NCI-H446 treated with DMSO at 0.1 percent for 48 hours (cell line): Measurements from ENCODE around the gene LIG4.

Experiments
- DNase-seq: peaks from one replicate; lab custom pipeline; 2025; lab: John Stamatoyannopoulos, UW

Gene LIG4

DNA sequence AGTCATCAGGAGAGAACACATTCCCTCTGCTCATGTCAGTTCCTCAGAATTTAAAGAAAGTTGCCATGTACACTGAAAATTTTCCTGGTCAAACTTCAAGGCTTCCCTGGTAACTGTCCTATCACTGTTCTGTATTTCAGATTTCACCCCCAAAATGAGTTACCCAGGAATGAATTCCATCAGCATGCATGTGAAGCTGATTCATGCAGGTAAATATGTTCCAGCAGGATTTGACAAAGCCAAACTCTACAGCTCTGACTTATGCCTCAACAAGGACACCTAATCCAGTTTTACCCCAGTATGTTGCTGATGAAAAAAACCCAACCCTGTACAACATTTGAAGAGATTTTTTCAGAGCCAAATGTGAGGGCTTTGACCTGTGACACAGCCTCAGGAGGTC lies 21.5 kb downstream of the LIG4 start:
- DNase-seq, result no peak

- DNase-seq, result no peak
These were observed 24.4 kb downstream of the LIG4 start for GRCh38 chr13:108190897-108191296.

- DNase-seq, result no peak
These were observed 27.1 kb downstream of the LIG4 start for GRCh38 chr13:108188260-108188659.

- DNase-seq, result no peak
These were observed 30.1 kb downstream of the LIG4 start for GRCh38 chr13:108185223-108185622.

- DNase-seq, result no peak
These were observed 32.7 kb downstream of the LIG4 start for GRCh38 chr13:108182652-108183051.

DNA sequence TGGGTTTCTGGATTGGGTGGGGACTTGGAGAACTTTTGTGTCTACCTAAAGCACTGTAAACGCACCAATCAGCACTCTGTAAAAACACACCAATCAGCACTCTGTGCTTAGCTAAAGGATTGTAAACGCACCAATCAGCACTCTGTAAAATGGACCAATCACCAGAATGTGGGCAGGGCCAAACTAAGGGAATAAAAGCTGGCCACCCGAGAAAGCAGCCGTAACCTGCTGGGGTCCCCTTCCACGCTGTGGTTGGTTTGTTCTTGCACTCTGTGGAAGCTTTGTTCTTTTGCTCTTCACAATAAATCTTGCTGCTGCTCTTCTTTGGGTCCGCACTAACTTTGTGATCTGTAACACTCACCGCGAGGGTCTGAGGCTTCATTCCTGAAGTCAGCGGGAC lies 37.3 kb downstream of the LIG4 start:
- DNase-seq, result no peak

DNA sequence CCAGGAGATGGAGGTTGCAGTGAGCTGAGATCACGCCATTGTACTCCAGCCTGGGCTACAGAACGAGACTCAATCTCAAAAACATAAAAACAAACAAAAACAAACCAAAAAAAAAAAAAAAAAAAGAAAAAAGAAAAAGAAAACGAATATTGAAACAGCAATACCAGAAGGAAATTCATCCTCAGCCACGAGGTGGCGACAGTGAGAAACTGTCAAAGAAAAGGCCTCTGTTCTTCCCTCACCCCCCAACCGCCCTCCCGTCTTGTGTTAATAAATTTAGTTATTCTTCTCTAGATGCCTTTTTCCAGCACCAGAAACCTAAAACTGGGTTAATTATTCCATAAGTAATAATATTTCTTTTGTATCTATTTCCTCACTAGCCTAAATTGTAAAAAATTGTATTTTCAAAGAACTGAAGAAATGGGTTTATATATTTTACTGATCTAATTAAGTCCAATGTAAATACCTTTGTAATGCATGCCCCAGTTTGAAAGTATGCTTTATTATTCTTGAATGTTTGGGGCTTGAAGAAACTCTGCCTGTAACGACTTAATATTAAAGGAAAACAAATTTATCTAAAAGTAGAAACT lies 38.6 kb downstream of the LIG4 start:
- DNase-seq, result no peak

GRCh38 chr13:108168929-108169328 lies 46.4 kb downstream of the LIG4 start:
- no peak for DNase-seq

- no peak for DNase-seq
These were observed 49.3 kb downstream of the LIG4 start for GRCh38 chr13:108166078-108166477.

DNA sequence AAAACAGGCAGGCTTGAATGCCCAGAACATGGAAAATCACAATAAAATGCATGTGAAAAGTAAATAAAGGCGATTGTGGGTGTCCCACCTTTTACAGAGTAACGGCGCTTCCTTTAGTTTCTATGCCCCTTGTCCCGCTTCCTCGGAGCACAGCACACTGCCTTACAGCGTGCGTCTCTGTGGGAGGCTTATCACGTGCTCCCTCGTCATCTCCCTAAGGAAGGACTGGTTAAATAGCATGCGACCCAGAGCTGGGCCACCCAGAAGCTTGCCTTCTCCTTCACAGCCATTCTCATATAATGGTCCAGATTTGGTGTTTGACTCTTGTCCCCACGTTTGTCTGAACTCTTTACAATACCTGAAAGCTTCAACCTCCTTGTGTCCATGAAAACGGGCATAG lies 56.6 kb downstream of the LIG4 start:
- no peak for DNase-seq
